Hippocampal formation (tissue), 2 donors: ENCODE data around the gene CFB.
"Not testable (repeated sequence)": the region's sequence is repeated elsewhere in the genome, so short reads cannot be mapped to it uniquely, and the experiment has no call there.

Source experiments
- DNase-seq, 2 donors: peaks; one replicate each; lab custom pipeline; 2025; lab: John Stamatoyannopoulos, UW

CFB gene

GRCh38 chr6:31970604-31971271 lies 24.8 kb downstream of the CFB start:
- DNase-seq = no peak

DNA sequence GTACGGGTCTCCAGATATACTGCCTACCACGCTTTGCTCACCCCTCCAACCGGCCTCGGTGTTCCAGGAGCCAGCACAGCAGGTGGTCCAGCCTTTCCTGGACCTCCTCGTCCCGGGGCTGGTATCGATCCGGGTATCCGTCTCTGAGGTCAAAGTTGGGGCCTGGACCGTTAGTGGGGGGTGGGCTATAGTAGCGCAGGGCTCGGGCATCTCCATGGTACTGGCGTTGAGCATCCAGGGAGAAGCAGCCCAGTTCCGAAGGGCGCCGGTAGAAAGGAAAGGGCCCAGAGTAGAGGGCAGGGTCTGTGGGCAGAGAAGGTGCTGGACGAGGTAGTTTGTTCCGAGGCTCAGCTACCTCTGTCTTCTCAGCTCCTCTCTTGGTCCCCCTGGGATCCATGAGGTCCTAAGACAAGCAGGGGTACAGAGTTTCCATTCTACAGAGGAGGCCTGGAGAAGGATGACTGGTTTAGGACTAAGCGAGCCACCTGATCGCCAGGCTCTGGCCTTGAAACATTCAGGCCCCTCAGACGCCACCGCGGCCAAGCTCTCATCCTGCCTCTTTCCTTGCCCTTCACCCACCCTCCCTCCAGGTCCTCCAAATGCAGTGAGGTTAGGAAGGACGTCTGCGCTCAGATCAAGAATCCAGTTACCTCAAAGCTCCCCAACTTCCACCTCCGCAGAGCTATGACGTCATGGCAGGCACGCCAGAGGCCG lies 25.5 kb downstream of the CFB start:
- no peak for DNase-seq

GRCh38 chr6:31971993-31972708 lies 26.3 kb downstream of the CFB start, which contains the start of gene DXO:
TSS of gene DXO (minus strand) at chr6:31972138. CDS start at chr6:31971675, 463 bp downstream.
- peak; percentile 89 to 96 for DNase-seq

- DNase-seq = no peak
These were observed 26.9 kb downstream of the CFB start for GRCh38 chr6:31972709-31973350.

- DNase-seq = not testable (repeated sequence)
These were observed 30.2 kb downstream of the CFB start for GRCh38 chr6:31976065-31976464.

GRCh38 chr6:31977816-31978431 lies 32.0 kb downstream of the CFB start:
- DNase-seq = no peak

- DNase-seq = no peak
These were observed 32.9 kb downstream of the CFB start for GRCh38 chr6:31978831-31979230.

DNA sequence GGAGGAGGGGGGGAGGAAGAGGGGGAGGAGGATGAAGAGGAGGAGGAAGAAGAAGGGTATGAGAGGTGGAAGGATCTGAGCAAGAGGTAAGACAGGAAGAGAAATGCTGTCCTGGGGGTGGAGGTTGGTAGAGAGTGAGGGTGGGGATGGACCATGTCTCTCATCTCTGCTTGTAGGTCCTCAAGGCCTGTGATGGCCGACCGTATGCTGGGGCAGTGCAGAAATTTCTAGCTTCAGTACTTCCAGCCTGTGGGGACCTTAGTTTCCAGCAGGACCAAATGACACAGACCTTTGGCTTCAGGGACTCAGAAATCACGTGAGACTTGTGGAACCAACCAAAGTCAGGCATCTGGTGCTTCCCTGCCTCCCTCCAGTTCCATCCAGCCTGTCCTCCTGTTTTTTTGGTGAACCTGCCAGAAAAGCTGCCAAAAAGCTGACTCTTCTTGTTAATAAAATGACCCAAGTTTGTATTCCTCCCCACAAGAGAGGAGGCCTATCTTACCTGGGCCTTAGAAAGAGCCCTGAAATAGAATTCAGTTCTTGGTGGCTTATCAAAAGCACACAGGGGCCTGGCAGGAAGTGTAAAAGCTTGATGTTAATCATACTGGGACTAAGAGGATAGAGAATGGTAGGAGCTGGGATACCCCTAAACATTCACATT lies 33.5 kb downstream of the CFB start:
- DNase-seq = no peak

DNA sequence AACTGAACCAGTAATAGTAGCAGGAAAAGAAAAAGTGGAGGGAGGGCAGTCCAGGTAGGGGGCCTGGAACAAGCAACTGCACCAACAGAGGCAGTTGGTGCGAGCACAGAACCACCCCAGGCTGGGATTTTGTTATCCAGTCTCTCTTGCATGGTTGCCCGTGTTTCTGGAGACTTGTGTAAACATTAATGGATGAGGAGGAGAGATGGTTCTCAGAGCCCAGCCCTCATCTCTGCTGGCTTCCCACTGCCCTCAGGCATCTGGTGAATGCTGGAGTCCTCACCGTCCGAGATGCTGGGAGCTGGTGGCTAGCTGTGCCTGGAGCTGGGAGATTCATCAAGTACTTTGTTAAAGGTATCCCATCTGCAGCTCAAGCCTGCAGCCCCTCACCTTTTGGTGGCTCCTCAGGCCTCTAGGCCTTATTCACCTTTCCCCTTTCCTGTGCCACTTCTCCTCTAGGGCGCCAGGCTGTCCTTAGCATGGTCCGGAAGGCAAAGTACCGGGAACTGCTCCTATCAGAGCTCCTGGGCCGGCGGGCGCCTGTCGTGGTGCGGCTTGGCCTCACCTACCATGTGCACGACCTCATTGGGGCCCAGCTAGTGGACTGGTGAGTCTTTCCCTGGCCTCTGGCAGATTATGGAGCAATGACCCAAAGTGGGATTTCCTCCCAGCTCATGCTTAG lies 34.4 kb downstream of the CFB start:
- DNase-seq = not testable (repeated sequence)

- not testable (repeated sequence) for DNase-seq
These were observed 35.1 kb downstream of the CFB start for GRCh38 chr6:31980998-31981397.

- not testable (repeated sequence) for DNase-seq
These were observed 35.8 kb downstream of the CFB start, which contains the start of gene C4A for GRCh38 chr6:31981744-31982143. TSS of gene C4A (plus strand) at chr6:31982057. CDS start at chr6:31982108, 51 bp downstream.

DNA sequence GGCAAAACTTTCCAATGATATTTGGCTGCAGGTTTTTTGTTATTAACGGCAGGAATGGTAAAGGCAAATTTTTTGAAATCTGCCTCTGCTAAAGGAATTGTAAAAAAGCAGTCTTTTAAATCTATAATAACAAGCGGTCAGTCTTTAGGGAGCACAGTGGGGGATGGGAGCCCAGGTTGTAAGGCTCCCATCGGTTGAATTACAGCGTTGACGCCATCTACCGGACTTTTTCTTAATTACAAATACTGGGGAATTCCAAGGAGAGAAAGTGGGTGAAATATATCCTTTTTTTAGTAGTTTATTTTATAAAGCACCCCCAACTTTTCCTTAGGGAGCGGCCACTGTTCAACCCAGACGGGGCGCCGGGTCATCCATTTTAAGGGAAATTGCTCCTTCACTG lies 43.5 kb downstream of the CFB start:
- not testable (repeated sequence) for DNase-seq

GRCh38 chr6:31994421-31994820 lies 48.5 kb downstream of the CFB start:
- DNase-seq = not testable (repeated sequence)

DNA sequence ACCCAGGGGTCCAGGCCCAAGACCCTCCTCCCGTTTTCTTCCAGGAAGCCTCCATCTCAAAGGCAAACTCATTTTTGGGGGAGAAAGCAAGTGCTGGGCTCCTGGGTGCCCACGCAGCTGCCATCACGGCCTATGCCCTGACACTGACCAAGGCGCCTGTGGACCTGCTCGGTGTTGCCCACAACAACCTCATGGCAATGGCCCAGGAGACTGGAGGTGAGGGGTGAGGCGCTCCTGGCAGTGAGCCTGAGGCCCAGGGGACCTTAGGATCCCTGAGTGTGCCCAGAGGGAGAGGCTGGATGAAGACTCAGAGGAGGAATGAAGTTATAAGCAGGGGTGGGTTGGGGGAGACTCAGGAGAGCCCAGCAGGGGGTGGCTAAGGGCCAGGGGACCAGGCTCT lies 50.5 kb downstream of the CFB start:
- DNase-seq = not testable (repeated sequence)
